Hepatocyte (in vitro differentiated cells): Measurements from ENCODE around the gene GCH1. TPM values are rescaled to one million over a fixed set of nuclear protein-coding genes. Genes with fewer than 3 reads are reported as not detected.

Experiments
- DNase-seq: peaks from one replicate; pipeline ENCODE4 v3.0.0-alpha.2; 2016; ENCODE audit warnings: low spot score
- H2AFZ ChIP-seq: fragments of 200-600 bp; sonication (generic); 2 replicates; pipeline ENCODE4 v1.6.0; 2016; ENCODE audit warnings: antibody characterized with exemption, mild to moderate bottlenecking
- H3K27ac ChIP-seq: fragments of 200-600 bp; sonication (generic); 2 replicates; pipeline ENCODE4 v1.5.1; 2016; ENCODE audit warnings: mild to moderate bottlenecking
- H3K27me3 ChIP-seq: fragments of 200-600 bp; sonication (generic); 2 replicates; pipeline ENCODE4 v1.6.1; 2016
- H3K36me3 ChIP-seq: fragments of 200-600 bp; sonication (generic); replicated peaks from 2 replicates; pipeline ENCODE4 v1.5.1; 2016; ENCODE audit warnings: low read depth; ENCODE audit not compliant: insufficient read depth
- H3K4me1 ChIP-seq: fragments of 200-600 bp; sonication (generic); 2 replicates; pipeline ENCODE4 v1.5.1; 2016; ENCODE audit warnings: mild to moderate bottlenecking, moderate library complexity; ENCODE audit not compliant: insufficient read depth
- H3K4me2 ChIP-seq: fragments of 200-600 bp; sonication (generic); 2 replicates; pipeline ENCODE4 v1.6.0; 2016
- H3K4me3 ChIP-seq: fragments of 200-600 bp; sonication (generic); 2 replicates; pipeline ENCODE4 v1.5.1; 2016; ENCODE audit warnings: mild to moderate bottlenecking
- H3K79me2 ChIP-seq: fragments of 200-600 bp; sonication (generic); 2 replicates; pipeline ENCODE4 v1.6.0; 2017; ENCODE audit warnings: mild to moderate bottlenecking
- H3K9me2 ChIP-seq: fragments of 200-600 bp; sonication (generic); replicated peaks from 2 replicates; pipeline ENCODE4 v1.6.0; 2017; ENCODE audit warnings: mild to moderate bottlenecking; ENCODE audit not compliant: insufficient read depth
- H3K9me3 ChIP-seq: fragments of 200-600 bp; sonication (generic); 2 replicates; pipeline ENCODE4 v1.5.1; 2016; ENCODE audit warnings: low read depth, mild to moderate bottlenecking
- H4K20me1 ChIP-seq: fragments of 200-600 bp; sonication (generic); 2 replicates; pipeline ENCODE4 v1.6.0; 2016; ENCODE audit warnings: mild to moderate bottlenecking; ENCODE audit not compliant: insufficient read depth, poor library complexity, severe bottlenecking
- EZH2 ChIP-seq: fragments of 200-600 bp; sonication (generic); IDR thresholded peaks from 2 replicates; pipeline ENCODE4 v1.6.1; 2016; ENCODE audit warnings: antibody characterized with exemption, mild to moderate bottlenecking, borderline replicate concordance
- EZH2phosphoT487 ChIP-seq: fragments of 200-600 bp; sonication (generic); IDR thresholded peaks from one replicate; pipeline ENCODE4 v1.6.1; 2018; ENCODE audit warnings: antibody characterized with exemption, mild to moderate bottlenecking, low read depth, moderate library complexity; ENCODE audit not compliant: unreplicated experiment, severe bottlenecking
- WGBS: methylation state at CpG from one replicate; pipeline ENCODE4 v1.1.6; 2016; ENCODE audit warnings: low lambda C conversion rate; ENCODE audit errors: missing lambda C conversion rate; 5-methylcytosine and 5-hydroxymethylcytosine counted together
- polyA plus RNA-seq: library from polyadenylated mRNA; unstranded; fragments of >200 nt; fragmentation: Nextera tagmentation; extraction: Ambion mirVana; gene quantifications from 2 replicates; pipeline ENCODE4 v1.2.1, GENCODE V29; 2016
- total RNA-seq: library from RNA; depleted of rRNA; stranded (reverse); fragments of >200 nt; gene quantifications from 2 replicates; pipeline ENCODE4 v1.2.3, GENCODE V29; 2014
- TF ChIP-seq, protein P1 (sequence below): fragments of 200-600 bp; sonication (generic); IDR thresholded peaks from 2 replicates; pipeline ENCODE4 v1.5.1; 2016; ENCODE audit warnings: antibody characterized with exemption, mild to moderate bottlenecking; ENCODE audit not compliant: poor library complexity

Gene GCH1
- total and polyA plus RNA-seq, 2 experiments from 2014 or later: 19.3 to 29.9 TPM

GRCh38 chr14:54808326-54809161 is 94.1 kb downstream of the GCH1 start:
- Histone ChIP-seq H3K4me2 (no peak overlapping the region), H3K79me2 (no peaks in the 10 kb centered on the region), H3K4me1 (no peaks in the 10 kb centered on the region), H3K9me3 (no peaks in the 10 kb centered on the region), H3K36me3 (no peaks in the 10 kb centered on the region), H3K9me2 (no peaks in the 10 kb centered on the region), H2AFZ (no peak overlapping the region), H3K27ac (no peak overlapping the region), H3K27me3 (no peaks in the 10 kb centered on the region), H3K4me3 (no peak overlapping the region), H4K20me1 (no peaks in the 10 kb centered on the region)
- no peak for DNase-seq
- TF ChIP-seq, protein P1, sequence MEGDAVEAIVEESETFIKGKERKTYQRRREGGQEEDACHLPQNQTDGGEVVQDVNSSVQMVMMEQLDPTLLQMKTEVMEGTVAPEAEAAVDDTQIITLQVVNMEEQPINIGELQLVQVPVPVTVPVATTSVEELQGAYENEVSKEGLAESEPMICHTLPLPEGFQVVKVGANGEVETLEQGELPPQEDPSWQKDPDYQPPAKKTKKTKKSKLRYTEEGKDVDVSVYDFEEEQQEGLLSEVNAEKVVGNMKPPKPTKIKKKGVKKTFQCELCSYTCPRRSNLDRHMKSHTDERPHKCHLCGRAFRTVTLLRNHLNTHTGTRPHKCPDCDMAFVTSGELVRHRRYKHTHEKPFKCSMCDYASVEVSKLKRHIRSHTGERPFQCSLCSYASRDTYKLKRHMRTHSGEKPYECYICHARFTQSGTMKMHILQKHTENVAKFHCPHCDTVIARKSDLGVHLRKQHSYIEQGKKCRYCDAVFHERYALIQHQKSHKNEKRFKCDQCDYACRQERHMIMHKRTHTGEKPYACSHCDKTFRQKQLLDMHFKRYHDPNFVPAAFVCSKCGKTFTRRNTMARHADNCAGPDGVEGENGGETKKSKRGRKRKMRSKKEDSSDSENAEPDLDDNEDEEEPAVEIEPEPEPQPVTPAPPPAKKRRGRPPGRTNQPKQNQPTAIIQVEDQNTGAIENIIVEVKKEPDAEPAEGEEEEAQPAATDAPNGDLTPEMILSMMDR: no peak
- no peak for TF ChIP-seq EZH2
- TF ChIP-seq EZH2phosphoT487: no peak
- 83% methylated on average over 8 of the region's 8 CpGs for WGBS

DNA sequence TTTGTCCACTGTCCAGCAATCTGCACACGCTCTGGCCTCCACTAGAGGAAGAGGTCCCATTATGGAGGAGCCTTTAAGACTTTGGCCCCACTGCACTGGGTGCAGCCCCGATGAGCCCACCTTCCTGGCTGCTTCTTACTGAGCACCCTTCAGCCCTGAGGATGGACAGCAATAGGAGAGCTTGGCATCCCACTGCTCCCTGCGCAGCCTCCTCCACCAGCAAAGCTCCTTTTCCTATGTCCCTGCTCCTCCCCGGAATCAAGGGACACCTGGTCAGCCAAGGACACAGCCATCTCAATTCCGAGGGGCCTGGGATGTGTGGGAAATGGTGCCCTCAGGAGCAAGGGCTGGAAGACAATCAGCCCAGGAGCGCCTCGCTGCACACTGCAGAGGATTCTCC is 94.7 kb downstream of the GCH1 start:
- no peak for DNase-seq
- H3K27me3 ChIP-seq: no peaks in the 10 kb centered on the region
- H2AFZ ChIP-seq: no peak overlapping the region
- TF ChIP-seq EZH2phosphoT487: no peak
- TF ChIP-seq, protein P1: no peak
- TF ChIP-seq EZH2: no peak
- no peak overlapping the region for H3K4me2 ChIP-seq
- no peak overlapping the region for H3K4me3 ChIP-seq
- H3K27ac ChIP-seq: no peak overlapping the region
- no peaks in the 10 kb centered on the region for H3K9me3 ChIP-seq
- WGBS: 93% methylated on average over 7 of the region's 7 CpGs
- H4K20me1 ChIP-seq: no peaks in the 10 kb centered on the region
- no peaks in the 10 kb centered on the region for H3K79me2 ChIP-seq
- H3K36me3 ChIP-seq: no peaks in the 10 kb centered on the region
- no peaks in the 10 kb centered on the region for H3K9me2 ChIP-seq
- no peaks in the 10 kb centered on the region for H3K4me1 ChIP-seq

DNA sequence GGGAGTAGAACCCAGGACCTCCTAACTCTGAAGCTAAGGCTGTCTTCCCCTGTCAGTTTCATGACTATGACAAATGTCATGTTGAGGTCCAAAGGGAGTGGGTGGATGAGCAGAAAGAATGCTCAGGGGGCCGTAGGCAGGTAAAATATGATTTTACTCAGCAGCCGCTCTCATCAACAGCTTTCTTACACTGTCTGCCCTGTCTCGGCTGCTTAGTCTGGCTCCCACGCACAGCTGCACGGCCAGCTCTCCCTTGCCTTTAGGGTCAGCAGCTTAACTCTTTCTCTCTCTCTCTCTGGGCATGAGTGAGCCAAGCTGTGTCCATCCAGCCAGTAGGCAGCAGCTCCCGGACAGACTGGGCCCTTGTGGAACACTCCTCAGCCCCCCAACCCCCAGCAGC is 95.2 kb downstream of the GCH1 start:
- H2AFZ ChIP-seq: no peak overlapping the region
- H3K79me2 ChIP-seq: no peaks in the 10 kb centered on the region
- WGBS: 84% methylated on average over 6 of the region's 6 CpGs

More for the DNA sequence above, 95.2 kb downstream of the GCH1 start:
- H3K27ac ChIP-seq: no peak overlapping the region
- no peaks in the 10 kb centered on the region for H3K27me3 ChIP-seq
- H4K20me1 ChIP-seq: no peaks in the 10 kb centered on the region
- H3K36me3 ChIP-seq: no peaks in the 10 kb centered on the region
- H3K4me1 ChIP-seq: no peaks in the 10 kb centered on the region
- no peak overlapping the region for H3K4me3 ChIP-seq
- H3K4me2 ChIP-seq: no peak overlapping the region
- no peaks in the 10 kb centered on the region for H3K9me2 ChIP-seq
- H3K9me3 ChIP-seq: no peaks in the 10 kb centered on the region
- no peak for DNase-seq
- no peak for TF ChIP-seq EZH2
- TF ChIP-seq EZH2phosphoT487: no peak
- TF ChIP-seq, protein P1: no peak
